WTC11 (cell line): ENCODE measurements around the gene EIF2AK3. TPM values are rescaled to one million over a fixed set of nuclear protein-coding genes. Genes with fewer than 3 reads are reported as not detected.

ENCODE experiments used
- ATAC-seq: fragments of 200-7000 bp; cut with Tn5 transposase; 2 replicates; pipeline ENCODE4 v1.10.0; 2021; ENCODE audit warnings: mild to moderate bottlenecking, moderate library complexity
- CTCF ChIA-PET: fragments of 300-600 bp; sonication (Branson Sonifier 250); formaldehyde crosslinking; loops from one replicate; lab custom pipeline; 2021; ENCODE audit warnings: antibody characterized with exemption; lab: Charles Lee
- POLR2A ChIA-PET: fragments of 350-600 bp; sonication (Branson Sonifier 250); formaldehyde crosslinking; loops from one replicate; lab custom pipeline; 2021; ENCODE audit warnings: antibody characterized with exemption; lab: Charles Lee
- DNase-seq: peaks from one replicate; pipeline ENCODE4 v3.0.0; 2021; ENCODE audit warnings: low spot score
- H3K27ac Mint-ChIP-seq: 2 replicates; pipeline ENCODE4 v1.8.0; 2021; ENCODE audit warnings: mixed read lengths
- H3K27me3 Mint-ChIP-seq: 2 replicates; pipeline ENCODE4 v1.8.0; 2021; ENCODE audit warnings: low read depth, mild to moderate bottlenecking, moderate library complexity, mixed read lengths
- H3K36me3 Mint-ChIP-seq: 2 replicates; pipeline ENCODE4 v1.8.0; 2021; ENCODE audit warnings: mixed read lengths
- H3K4me1 Mint-ChIP-seq: 2 replicates; pipeline ENCODE4 v1.8.0; 2022; ENCODE audit warnings: mixed read lengths
- H3K4me3 Mint-ChIP-seq: 2 replicates; pipeline ENCODE4 v1.8.0; 2021; ENCODE audit warnings: mild to moderate bottlenecking, moderate library complexity, mixed read lengths
- H3K9me3 Mint-ChIP-seq: 2 replicates; pipeline ENCODE4 v1.8.0; 2021; ENCODE audit warnings: mixed read lengths
- HMGA2 ChIP-seq: fragments of 250-450 bp; sonication (Bioruptor Pico); IDR thresholded peaks from 2 replicates; pipeline ENCODE4 v1.4.0; 2021; ENCODE audit warnings: mild to moderate bottlenecking, moderate library complexity
- JAZF1 ChIP-seq: fragments of 250-450 bp; sonication (Bioruptor Pico); IDR thresholded peaks from 2 replicates; pipeline ENCODE4 v1.9.0; 2021; ENCODE audit warnings: moderate library complexity, mild to moderate bottlenecking, inconsistent platforms
- NFYB ChIP-seq: sonication (generic); formaldehyde crosslinking; conservative IDR thresholded peaks from 2 replicates; pipeline ENCODE4 v1.8.0; 2022; ENCODE audit warnings: low read depth, missing genetic modification reagents
- OVOL2 ChIP-seq: fragments of 250-450 bp; sonication (Bioruptor Pico); IDR thresholded peaks from 2 replicates; pipeline ENCODE4 v1.9.0; 2021; ENCODE audit warnings: mild to moderate bottlenecking, borderline replicate concordance
- TEAD1 ChIP-seq: sonication (generic); formaldehyde crosslinking; IDR thresholded peaks from 2 replicates; pipeline ENCODE4 v1.8.0; 2022; ENCODE audit warnings: mild to moderate bottlenecking, missing genetic modification reagents
- TEAD4 ChIP-seq: sonication (generic); formaldehyde crosslinking; IDR thresholded peaks from 2 replicates; pipeline ENCODE4 v1.8.0; 2022; ENCODE audit warnings: mild to moderate bottlenecking, missing genetic modification reagents
- ZNF138 ChIP-seq: sonication (generic); formaldehyde crosslinking; conservative IDR thresholded peaks from 2 replicates; pipeline ENCODE4 v1.8.1; 2022; ENCODE audit warnings: mild to moderate bottlenecking, moderate library complexity, missing genetic modification reagents
- ZNF219 ChIP-seq: sonication (generic); formaldehyde crosslinking; IDR thresholded peaks from 2 replicates; pipeline ENCODE4 v1.8.0; 2023; ENCODE audit warnings: missing genetic modification reagents, mild to moderate bottlenecking, borderline replicate concordance
- ZNF416 ChIP-seq: fragments of 250-450 bp; sonication (Bioruptor Pico); IDR thresholded peaks from 2 replicates; pipeline ENCODE4 v1.9.0; 2021; ENCODE audit warnings: mild to moderate bottlenecking, inconsistent platforms
- total RNA-seq: library from RNA; stranded (reverse); gene quantifications from 3 replicates; pipeline ENCODE4 v1.2.3, GENCODE V29; 2021
- TF ChIP-seq, protein P1 (sequence below): fragments of 250-450 bp; sonication (Bioruptor Pico); IDR thresholded peaks from 2 replicates; pipeline ENCODE4 v1.9.0; 2021; ENCODE audit warnings: mild to moderate bottlenecking
- TF ChIP-seq, protein P2 (sequence below): sonication (generic); formaldehyde crosslinking; IDR thresholded peaks from 2 replicates; pipeline ENCODE4 v1.8.1; 2023; ENCODE audit warnings: mild to moderate bottlenecking, missing genetic modification reagents, borderline replicate concordance
- TF ChIP-seq, protein P3 (sequence below): sonication (generic); formaldehyde crosslinking; IDR thresholded peaks from 2 replicates; pipeline ENCODE4 v1.8.0; 2022; ENCODE audit warnings: mild to moderate bottlenecking, missing genetic modification reagents
- TF ChIP-seq, protein P4 (sequence below): fragments of 250-450 bp; sonication (Bioruptor Pico); IDR thresholded peaks from 2 replicates; pipeline ENCODE4 v1.9.0; 2021; ENCODE audit warnings: mild to moderate bottlenecking
- TF ChIP-seq, protein P5 (sequence below): sonication (generic); formaldehyde crosslinking; IDR thresholded peaks from 2 replicates; pipeline ENCODE4 v1.8.1; 2023; ENCODE audit warnings: mild to moderate bottlenecking, missing genetic modification reagents, moderate library complexity
- TF ChIP-seq, protein P6 (sequence below): fragments of 250-450 bp; sonication (Bioruptor Pico); IDR thresholded peaks from 2 replicates; pipeline ENCODE4 v2.1.2; 2022; ENCODE audit warnings: mild to moderate bottlenecking, moderate library complexity
- TF ChIP-seq, protein P7 (sequence below): fragments of 200-600 bp; IDR thresholded peaks from 2 replicates; pipeline ENCODE4 v1.8.0; 2022; ENCODE audit warnings: antibody characterized with exemption
- TF ChIP-seq, protein P8 (sequence below): sonication (generic); formaldehyde crosslinking; IDR thresholded peaks from 2 replicates; pipeline ENCODE4 v1.8.0; 2022; ENCODE audit warnings: mild to moderate bottlenecking, missing genetic modification reagents
- TF ChIP-seq, protein P9 (sequence below): sonication (generic); formaldehyde crosslinking; IDR thresholded peaks from 2 replicates; pipeline ENCODE4 v1.8.0; 2022; ENCODE audit warnings: mild to moderate bottlenecking, missing genetic modification reagents
- TF ChIP-seq, protein P10 (sequence below): sonication (generic); formaldehyde crosslinking; IDR thresholded peaks from 2 replicates; pipeline ENCODE4 v1.8.1; 2022; ENCODE audit warnings: low read depth, mild to moderate bottlenecking, moderate library complexity, missing genetic modification reagents, borderline replicate concordance

The EIF2AK3 gene
- total RNA-seq, 1 experiment from 2014 or later = 20.8 TPM

DNA sequence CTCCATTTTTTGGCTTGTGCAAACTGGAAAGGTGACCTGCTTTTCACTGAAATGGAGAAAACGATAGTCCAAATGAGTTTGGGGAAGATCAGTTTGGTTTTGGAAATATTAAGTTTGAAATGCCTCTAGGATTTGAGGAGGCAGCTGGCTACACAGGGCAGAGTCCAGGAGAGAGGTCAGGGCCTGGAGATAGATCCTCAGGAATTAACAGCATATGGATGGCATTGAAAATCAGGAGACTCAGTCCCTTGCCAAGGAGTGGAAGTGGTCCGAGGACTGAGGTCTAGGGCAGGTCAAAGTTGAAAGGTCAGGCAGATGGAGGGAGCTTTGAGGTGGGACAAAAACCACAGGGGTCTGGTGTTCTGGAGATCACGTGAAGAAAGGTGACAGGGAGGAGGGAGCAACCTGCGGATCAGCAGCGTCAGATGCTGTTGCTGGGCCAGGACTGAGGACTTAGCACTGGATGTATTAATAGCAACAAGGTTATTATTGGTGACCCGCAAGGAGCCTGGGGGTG, 83.7 kb downstream of the EIF2AK3 start (continued):
- TF ChIP-seq, protein P1, sequence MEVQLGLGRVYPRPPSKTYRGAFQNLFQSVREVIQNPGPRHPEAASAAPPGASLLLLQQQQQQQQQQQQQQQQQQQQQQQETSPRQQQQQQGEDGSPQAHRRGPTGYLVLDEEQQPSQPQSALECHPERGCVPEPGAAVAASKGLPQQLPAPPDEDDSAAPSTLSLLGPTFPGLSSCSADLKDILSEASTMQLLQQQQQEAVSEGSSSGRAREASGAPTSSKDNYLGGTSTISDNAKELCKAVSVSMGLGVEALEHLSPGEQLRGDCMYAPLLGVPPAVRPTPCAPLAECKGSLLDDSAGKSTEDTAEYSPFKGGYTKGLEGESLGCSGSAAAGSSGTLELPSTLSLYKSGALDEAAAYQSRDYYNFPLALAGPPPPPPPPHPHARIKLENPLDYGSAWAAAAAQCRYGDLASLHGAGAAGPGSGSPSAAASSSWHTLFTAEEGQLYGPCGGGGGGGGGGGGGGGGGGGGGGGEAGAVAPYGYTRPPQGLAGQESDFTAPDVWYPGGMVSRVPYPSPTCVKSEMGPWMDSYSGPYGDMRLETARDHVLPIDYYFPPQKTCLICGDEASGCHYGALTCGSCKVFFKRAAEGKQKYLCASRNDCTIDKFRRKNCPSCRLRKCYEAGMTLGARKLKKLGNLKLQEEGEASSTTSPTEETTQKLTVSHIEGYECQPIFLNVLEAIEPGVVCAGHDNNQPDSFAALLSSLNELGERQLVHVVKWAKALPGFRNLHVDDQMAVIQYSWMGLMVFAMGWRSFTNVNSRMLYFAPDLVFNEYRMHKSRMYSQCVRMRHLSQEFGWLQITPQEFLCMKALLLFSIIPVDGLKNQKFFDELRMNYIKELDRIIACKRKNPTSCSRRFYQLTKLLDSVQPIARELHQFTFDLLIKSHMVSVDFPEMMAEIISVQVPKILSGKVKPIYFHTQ (CRISPR knock-in tag) = no peak

DNA sequence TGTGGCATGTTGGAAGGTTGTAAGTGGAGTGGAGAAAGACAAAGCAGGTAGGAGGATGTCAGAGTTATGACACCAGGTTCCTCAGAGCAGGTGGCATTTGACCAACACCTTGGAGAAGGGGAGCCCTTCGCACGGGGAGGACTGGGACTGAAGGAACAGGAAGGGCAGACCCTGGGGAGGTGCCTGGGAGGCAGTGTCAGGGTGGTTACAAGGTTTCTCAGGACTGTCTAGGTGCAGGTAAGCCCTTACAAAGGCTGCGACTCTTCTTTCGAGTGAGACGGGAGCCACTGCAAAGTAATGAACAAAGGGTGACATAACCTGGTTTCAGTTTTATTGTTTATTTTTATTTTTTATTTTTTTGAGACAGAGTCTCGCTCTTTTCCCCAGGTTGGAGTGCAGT, 84.6 kb downstream of the EIF2AK3 start:
- Mint-ChIP-seq H3K4me3 (no peak overlapping the region), H3K27ac (no peak overlapping the region), H3K36me3 (peaks cover 29% of the 10 kb centered on the region), H3K27me3 (no peaks in the 10 kb centered on the region), H3K9me3 (peaks cover 25% of the 10 kb centered on the region), H3K4me1 (peaks cover 15% of the 10 kb centered on the region)
- ChIA-PET CTCF (no interaction called here), POLR2A (no interaction called here)
- ATAC-seq (no peak), DNase-seq (no peak)
- TF ChIP-seq NFYB (CRISPR knock-in tag) (no peak), HMGA2 (CRISPR knock-in tag) (no peak), TEAD1 (no peak), ZNF138 (CRISPR knock-in tag) (no peak), TEAD4 (no peak), OVOL2 (no peak), ZNF219 (CRISPR knock-in tag) (no peak), ZNF416 (CRISPR knock-in tag) (no peak), JAZF1 (CRISPR knock-in tag) (no peak)
- TF ChIP-seq, protein P2, sequence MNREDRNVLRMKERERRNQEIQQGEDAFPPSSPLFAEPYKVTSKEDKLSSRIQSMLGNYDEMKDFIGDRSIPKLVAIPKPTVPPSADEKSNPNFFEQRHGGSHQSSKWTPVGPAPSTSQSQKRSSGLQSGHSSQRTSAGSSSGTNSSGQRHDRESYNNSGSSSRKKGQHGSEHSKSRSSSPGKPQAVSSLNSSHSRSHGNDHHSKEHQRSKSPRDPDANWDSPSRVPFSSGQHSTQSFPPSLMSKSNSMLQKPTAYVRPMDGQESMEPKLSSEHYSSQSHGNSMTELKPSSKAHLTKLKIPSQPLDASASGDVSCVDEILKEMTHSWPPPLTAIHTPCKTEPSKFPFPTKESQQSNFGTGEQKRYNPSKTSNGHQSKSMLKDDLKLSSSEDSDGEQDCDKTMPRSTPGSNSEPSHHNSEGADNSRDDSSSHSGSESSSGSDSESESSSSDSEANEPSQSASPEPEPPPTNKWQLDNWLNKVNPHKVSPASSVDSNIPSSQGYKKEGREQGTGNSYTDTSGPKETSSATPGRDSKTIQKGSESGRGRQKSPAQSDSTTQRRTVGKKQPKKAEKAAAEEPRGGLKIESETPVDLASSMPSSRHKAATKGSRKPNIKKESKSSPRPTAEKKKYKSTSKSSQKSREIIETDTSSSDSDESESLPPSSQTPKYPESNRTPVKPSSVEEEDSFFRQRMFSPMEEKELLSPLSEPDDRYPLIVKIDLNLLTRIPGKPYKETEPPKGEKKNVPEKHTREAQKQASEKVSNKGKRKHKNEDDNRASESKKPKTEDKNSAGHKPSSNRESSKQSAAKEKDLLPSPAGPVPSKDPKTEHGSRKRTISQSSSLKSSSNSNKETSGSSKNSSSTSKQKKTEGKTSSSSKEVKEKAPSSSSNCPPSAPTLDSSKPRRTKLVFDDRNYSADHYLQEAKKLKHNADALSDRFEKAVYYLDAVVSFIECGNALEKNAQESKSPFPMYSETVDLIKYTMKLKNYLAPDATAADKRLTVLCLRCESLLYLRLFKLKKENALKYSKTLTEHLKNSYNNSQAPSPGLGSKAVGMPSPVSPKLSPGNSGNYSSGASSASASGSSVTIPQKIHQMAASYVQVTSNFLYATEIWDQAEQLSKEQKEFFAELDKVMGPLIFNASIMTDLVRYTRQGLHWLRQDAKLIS (CRISPR knock-in tag) = no peak
- TF ChIP-seq, protein P3, sequence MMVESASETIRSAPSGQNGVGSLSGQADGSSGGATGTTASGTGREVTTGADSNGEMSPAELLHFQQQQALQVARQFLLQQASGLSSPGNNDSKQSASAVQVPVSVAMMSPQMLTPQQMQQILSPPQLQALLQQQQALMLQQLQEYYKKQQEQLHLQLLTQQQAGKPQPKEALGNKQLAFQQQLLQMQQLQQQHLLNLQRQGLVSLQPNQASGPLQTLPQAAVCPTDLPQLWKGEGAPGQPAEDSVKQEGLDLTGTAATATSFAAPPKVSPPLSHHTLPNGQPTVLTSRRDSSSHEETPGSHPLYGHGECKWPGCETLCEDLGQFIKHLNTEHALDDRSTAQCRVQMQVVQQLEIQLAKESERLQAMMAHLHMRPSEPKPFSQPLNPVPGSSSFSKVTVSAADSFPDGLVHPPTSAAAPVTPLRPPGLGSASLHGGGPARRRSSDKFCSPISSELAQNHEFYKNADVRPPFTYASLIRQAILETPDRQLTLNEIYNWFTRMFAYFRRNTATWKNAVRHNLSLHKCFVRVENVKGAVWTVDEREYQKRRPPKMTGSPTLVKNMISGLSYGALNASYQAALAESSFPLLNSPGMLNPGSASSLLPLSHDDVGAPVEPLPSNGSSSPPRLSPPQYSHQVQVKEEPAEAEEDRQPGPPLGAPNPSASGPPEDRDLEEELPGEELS (CRISPR knock-in tag) = no peak
- TF ChIP-seq, protein P4, sequence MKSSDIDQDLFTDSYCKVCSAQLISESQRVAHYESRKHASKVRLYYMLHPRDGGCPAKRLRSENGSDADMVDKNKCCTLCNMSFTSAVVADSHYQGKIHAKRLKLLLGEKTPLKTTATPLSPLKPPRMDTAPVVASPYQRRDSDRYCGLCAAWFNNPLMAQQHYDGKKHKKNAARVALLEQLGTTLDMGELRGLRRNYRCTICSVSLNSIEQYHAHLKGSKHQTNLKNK (CRISPR knock-in tag) = no peak
- TF ChIP-seq, protein P5, sequence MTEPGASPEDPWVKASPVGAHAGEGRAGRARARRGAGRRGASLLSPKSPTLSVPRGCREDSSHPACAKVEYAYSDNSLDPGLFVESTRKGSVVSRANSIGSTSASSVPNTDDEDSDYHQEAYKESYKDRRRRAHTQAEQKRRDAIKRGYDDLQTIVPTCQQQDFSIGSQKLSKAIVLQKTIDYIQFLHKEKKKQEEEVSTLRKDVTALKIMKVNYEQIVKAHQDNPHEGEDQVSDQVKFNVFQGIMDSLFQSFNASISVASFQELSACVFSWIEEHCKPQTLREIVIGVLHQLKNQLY (CRISPR knock-in tag) = no peak
- TF ChIP-seq, protein P6, sequence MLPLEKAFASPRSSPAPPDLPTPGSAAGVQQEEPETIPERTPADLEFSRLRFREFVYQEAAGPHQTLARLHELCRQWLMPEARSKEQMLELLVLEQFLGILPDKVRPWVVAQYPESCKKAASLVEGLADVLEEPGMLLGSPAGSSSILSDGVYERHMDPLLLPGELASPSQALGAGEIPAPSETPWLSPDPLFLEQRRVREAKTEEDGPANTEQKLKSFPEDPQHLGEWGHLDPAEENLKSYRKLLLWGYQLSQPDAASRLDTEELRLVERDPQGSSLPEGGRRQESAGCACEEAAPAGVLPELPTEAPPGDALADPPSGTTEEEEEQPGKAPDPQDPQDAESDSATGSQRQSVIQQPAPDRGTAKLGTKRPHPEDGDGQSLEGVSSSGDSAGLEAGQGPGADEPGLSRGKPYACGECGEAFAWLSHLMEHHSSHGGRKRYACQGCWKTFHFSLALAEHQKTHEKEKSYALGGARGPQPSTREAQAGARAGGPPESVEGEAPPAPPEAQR (CRISPR knock-in tag) = no peak
- TF ChIP-seq, protein P7, sequence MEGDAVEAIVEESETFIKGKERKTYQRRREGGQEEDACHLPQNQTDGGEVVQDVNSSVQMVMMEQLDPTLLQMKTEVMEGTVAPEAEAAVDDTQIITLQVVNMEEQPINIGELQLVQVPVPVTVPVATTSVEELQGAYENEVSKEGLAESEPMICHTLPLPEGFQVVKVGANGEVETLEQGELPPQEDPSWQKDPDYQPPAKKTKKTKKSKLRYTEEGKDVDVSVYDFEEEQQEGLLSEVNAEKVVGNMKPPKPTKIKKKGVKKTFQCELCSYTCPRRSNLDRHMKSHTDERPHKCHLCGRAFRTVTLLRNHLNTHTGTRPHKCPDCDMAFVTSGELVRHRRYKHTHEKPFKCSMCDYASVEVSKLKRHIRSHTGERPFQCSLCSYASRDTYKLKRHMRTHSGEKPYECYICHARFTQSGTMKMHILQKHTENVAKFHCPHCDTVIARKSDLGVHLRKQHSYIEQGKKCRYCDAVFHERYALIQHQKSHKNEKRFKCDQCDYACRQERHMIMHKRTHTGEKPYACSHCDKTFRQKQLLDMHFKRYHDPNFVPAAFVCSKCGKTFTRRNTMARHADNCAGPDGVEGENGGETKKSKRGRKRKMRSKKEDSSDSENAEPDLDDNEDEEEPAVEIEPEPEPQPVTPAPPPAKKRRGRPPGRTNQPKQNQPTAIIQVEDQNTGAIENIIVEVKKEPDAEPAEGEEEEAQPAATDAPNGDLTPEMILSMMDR = no peak
- TF ChIP-seq, protein P8, sequence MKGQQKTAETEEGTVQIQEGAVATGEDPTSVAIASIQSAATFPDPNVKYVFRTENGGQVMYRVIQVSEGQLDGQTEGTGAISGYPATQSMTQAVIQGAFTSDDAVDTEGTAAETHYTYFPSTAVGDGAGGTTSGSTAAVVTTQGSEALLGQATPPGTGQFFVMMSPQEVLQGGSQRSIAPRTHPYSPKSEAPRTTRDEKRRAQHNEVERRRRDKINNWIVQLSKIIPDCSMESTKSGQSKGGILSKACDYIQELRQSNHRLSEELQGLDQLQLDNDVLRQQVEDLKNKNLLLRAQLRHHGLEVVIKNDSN (CRISPR knock-in tag) = no peak
- TF ChIP-seq, protein P9, sequence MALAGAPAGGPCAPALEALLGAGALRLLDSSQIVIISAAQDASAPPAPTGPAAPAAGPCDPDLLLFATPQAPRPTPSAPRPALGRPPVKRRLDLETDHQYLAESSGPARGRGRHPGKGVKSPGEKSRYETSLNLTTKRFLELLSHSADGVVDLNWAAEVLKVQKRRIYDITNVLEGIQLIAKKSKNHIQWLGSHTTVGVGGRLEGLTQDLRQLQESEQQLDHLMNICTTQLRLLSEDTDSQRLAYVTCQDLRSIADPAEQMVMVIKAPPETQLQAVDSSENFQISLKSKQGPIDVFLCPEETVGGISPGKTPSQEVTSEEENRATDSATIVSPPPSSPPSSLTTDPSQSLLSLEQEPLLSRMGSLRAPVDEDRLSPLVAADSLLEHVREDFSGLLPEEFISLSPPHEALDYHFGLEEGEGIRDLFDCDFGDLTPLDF (CRISPR knock-in tag) = no peak
- TF ChIP-seq, protein P10, sequence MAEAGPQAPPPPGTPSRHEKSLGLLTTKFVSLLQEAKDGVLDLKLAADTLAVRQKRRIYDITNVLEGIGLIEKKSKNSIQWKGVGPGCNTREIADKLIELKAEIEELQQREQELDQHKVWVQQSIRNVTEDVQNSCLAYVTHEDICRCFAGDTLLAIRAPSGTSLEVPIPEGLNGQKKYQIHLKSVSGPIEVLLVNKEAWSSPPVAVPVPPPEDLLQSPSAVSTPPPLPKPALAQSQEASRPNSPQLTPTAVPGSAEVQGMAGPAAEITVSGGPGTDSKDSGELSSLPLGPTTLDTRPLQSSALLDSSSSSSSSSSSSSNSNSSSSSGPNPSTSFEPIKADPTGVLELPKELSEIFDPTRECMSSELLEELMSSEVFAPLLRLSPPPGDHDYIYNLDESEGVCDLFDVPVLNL (CRISPR knock-in tag) = no peak
